ENCODE measurements around the gene BUD23. TPM values are rescaled to one million over a fixed set of nuclear protein-coding genes. Genes with fewer than 3 reads are reported as not detected.
"Not testable (repeated sequence)": the region's sequence is repeated elsewhere in the genome, so short reads cannot be mapped to it uniquely, and the experiment has no call there.

Gene BUD23
- total RNA-seq, 1 donor from 2014 or later = 38.4 TPM

DNA sequence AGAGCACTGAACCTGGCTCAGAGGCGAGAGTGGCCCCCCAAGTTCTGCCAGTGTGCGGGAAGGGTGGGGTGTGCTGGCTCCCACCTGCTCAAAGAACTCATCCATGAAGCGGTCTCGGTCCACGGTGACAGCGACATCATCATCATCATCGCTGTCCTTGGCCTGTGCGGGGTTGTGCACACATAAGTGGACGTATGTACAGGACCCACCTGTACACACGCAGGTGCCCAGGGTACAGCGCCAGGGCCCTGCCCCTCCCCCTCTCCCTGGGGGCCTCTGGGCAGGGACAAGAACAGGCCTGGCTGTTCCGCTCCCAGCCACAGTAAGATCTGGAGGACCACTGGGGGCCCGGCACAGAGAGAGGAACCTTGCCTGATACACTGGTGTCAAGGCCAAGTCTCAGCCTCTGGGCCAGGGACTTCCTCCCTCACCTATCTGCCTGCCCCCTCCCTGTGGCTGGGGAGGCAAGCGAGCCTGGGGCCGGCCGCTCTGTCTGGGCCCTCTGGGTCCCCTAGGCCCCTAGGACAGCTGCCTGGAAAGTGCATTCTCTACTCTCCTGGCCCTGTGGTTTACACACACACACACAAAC is 25.7 kb downstream of the BUD23 start:
- Histone ChIP-seq H3K4me3 (no peak overlapping the region), H3K27ac (no peak overlapping the region), H3K9me3 (no peaks in the 10 kb centered on the region), H3K36me3 (no peaks in the 10 kb centered on the region), H3K27me3 (no peaks in the 10 kb centered on the region), H3K4me1 (no peaks in the 10 kb centered on the region)
- TF ChIP-seq, protein P1, sequence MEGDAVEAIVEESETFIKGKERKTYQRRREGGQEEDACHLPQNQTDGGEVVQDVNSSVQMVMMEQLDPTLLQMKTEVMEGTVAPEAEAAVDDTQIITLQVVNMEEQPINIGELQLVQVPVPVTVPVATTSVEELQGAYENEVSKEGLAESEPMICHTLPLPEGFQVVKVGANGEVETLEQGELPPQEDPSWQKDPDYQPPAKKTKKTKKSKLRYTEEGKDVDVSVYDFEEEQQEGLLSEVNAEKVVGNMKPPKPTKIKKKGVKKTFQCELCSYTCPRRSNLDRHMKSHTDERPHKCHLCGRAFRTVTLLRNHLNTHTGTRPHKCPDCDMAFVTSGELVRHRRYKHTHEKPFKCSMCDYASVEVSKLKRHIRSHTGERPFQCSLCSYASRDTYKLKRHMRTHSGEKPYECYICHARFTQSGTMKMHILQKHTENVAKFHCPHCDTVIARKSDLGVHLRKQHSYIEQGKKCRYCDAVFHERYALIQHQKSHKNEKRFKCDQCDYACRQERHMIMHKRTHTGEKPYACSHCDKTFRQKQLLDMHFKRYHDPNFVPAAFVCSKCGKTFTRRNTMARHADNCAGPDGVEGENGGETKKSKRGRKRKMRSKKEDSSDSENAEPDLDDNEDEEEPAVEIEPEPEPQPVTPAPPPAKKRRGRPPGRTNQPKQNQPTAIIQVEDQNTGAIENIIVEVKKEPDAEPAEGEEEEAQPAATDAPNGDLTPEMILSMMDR (IDR thresholded peaks at IDR 0.05) = no peak
- ATAC-seq = no peak
- no peak for DNase-seq
- intact Hi-C loops (cut with DNase I) = no loop called here

DNA sequence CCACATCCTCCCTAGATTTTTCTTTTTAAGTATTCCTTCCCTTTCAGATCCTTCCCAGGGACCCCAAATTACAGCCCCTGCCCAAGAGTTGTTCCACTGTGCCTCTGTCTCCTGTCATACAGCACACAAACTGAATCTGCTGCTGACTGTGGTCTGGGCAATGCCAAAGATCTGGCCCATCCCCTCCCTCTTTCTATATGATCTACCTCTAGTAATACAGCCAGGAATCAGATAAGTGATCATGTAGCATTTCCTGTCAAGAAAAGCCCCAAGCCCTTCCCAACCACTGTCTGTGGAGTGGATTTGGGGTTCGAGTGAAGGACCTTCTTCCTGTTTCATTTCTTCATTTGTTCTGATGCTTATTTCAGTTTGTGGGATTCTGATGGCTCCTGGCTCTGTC is 29.4 kb downstream of the BUD23 start:
- no peak overlapping the region for H3K4me3 ChIP-seq
- no peaks in the 10 kb centered on the region for H3K9me3 ChIP-seq
- intact Hi-C loops (cut with DNase I) = no loop called here
- H3K4me1 ChIP-seq = peaks cover 6% of the 10 kb centered on the region
- H3K27ac ChIP-seq = no peak overlapping the region
- ATAC-seq = no peak
- no peaks in the 10 kb centered on the region for H3K36me3 ChIP-seq
- no peak for DNase-seq
- TF ChIP-seq, protein P1 (IDR thresholded peaks at IDR 0.05) = no peak
- H3K27me3 ChIP-seq = no peaks in the 10 kb centered on the region

DNA sequence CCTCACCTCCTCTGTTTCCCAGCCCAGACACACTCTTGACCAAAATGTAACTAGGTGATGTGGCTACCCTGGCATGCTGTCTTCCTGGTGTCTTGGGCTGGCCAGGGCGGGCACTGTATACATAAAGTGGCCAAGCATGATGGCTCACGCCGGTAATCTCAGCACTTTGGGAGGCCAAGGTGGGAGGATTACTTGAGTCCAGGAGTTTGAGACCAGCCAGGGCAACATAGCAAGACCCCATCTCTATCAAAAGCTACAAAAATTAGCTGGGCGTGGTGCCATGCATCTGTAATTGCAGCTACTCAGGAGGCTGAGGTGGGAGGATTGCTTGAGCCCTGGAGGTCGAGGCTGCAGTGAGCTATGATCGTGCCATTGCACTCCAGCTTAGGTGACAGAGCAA is 29.9 kb downstream of the BUD23 start:
- H3K4me3 ChIP-seq; H3K27me3 ChIP-seq; ATAC-seq; DNase-seq; H3K27ac ChIP-seq; intact Hi-C loops (cut with DNase I); H3K36me3 ChIP-seq; H3K9me3 ChIP-seq: not testable (repeated sequence)
- H3K4me1 ChIP-seq = peaks cover 12% of the 10 kb centered on the region

DNA sequence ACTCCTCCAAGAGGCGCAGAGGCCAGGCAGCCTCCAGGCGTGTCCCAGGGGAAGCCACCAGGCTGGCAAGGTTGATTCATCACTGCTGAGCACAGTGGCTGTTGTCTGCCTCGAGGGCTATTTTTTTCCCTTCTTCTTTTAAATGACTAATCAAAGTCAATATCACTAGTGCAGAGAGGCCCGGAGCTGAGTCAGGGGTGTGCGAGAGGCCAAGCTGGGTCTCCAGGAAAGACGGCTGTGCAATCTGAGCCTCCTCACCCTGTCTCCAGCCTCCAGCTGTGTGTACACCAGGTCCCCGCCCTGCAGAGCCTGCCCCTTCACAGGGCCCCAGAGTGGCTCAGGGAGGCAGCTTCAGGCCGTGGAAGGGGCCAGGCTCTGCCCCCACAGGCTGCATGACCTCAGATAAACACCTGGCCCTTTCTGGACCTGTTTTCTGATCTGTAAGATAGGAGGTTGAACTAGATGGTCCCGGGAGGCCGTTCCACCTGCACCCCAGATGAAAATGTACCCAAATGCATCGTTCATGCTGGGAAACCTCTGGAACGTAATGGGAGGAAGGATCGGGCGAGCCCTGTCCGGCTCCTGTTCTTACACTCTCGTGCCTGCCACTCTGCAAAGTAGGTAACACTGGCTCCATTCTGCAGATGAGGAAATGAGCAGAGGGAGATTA is 32.4 kb downstream of the BUD23 start:
- Histone ChIP-seq H3K9me3 (no peaks in the 10 kb centered on the region), H3K27me3 (no peaks in the 10 kb centered on the region), H3K4me3 (no peak overlapping the region), H3K36me3 (no peaks in the 10 kb centered on the region), H3K27ac (no peak overlapping the region), H3K4me1 (peaks cover 24% of the 10 kb centered on the region)
- TF ChIP-seq, protein P1 (IDR thresholded peaks at IDR 0.05) = no peak
- ATAC-seq (no peak), DNase-seq (no peak)
- intact Hi-C loops (cut with DNase I) = no loop called here

DNA sequence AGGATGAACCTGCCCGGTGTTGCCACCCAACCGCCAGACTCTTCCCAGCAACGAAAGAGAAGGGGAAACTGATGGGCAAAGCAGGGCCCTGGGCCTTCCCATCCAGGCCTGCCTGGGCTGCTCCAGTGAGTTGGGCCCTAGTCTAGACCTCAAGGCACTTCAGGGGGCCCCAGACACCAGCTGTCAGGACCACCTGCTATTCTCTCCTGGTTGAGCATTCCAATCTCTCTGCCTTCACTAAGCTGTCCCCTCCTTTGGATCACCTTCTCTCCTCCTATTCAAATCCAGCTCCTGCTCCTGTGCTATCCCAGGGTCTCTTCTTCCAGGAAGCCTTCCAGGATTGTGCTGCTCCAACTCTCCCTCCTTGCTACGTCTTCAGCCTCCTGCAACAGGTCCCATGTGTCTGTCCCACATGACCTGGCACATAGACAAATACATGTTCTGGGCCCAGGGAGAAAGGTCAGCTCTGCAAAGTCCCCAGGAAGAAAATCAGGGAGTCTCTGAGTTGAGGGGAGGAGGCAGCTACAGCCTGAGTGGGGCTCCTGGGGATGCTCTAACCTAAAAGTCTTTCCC is 33.0 kb downstream of the BUD23 start:
- Histone ChIP-seq H3K36me3 (no peaks in the 10 kb centered on the region), H3K27ac (no peak overlapping the region), H3K4me3 (no peak overlapping the region), H3K4me1 (peaks cover 24% of the 10 kb centered on the region), H3K27me3 (no peaks in the 10 kb centered on the region), H3K9me3 (no peaks in the 10 kb centered on the region)
- no peak for DNase-seq
- no peak for ATAC-seq
- intact Hi-C loops (cut with DNase I) = no loop called here
- TF ChIP-seq, protein P1 (IDR thresholded peaks at IDR 0.05) = no peak

DNA sequence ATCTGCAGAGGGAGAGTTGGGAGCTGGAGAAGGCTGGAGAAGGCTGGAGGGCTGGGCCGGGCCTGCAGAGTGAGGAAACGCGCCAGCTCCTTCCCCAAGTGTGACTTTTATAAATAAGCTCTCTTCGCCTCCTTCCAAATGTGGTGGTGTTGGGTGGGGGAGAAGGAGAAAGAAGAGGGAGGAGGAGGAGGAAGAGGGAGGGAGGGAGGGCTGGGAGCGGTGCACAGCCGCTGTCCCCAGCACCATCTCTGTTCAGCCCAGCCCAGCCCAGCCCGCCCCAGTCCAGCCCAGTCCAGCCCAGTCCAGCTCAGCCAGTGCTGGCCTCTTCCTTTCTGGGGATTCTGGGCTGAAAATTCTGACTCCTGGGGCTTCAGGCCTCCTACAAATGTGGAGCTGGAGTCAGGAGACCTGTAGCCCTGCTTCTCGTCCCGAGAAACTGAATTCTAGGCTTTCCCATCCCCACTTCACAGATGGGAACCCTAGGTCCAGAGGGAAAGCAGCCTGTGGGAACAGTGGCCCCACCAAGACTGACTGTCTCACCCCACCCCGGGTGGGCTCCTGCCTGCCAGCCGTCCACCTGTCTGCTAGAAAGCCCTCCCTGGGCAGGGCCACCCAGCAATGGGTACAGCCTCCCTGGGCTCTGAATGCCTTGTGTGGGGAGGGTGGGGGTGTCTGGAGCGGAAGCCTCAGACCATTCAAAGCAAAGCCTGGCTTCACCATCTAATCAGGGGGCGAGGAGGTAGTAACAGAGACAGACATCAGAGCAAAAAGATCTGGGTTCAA is 33.8 kb downstream of the BUD23 start:
- peaks cover 24% of the 10 kb centered on the region for H3K4me1 ChIP-seq
- no peaks in the 10 kb centered on the region for H3K9me3 ChIP-seq
- no peak overlapping the region for H3K27ac ChIP-seq
- no peaks in the 10 kb centered on the region for H3K36me3 ChIP-seq
- intact Hi-C loops (cut with DNase I) = no loop called here
- no peaks in the 10 kb centered on the region for H3K27me3 ChIP-seq
- DNase-seq (no peak), ATAC-seq (no peak)
- TF ChIP-seq, protein P1 (IDR thresholded peaks at IDR 0.05) = no peak
- H3K4me3 ChIP-seq = no peak overlapping the region

All from upper lobe of right lung (tissue), 1 donor.